Fibroblast of lung (primary cell): Measurements from ENCODE around the gene FBN1.

ENCODE experiments used
- CTCF ChIP-seq, 2 donors: IDR thresholded peaks in 1 of 2; conservative IDR thresholded peaks in 1 of 2; 1 replicate in 1 of 2; 2 replicates in 1 of 2; pipeline ENCODE4 v1.5.1; 2011 to 2012; ENCODE audit warnings: low read length in 2 of 2, control low read depth in 1 of 2, inconsistent platforms in 1 of 2, low read depth in 1 of 2, mild to moderate bottlenecking in 1 of 2
- EZH2 ChIP-seq: IDR thresholded peaks from 2 replicates; pipeline ENCODE4 v1.5.1; 2012; ENCODE audit warnings: low read length, control low read depth, mild to moderate bottlenecking; ENCODE audit errors: missing control alignments

GRCh38 chr15:48623456-48623855 lies 22.1 kb downstream of the FBN1 start:
- TF ChIP-seq CTCF (conservative IDR thresholded peaks at IDR 0.05 in 1 of 2, IDR thresholded peaks at IDR 0.05 in 1 of 2; ENCODE audit: low read depth in 1 of 2, low read length in 2 of 2) = no peak
- TF ChIP-seq EZH2 = no peak
